ENCODE results near the gene ANKRD63. TPM values are rescaled to one million over a fixed set of nuclear protein-coding genes. Genes with fewer than 3 reads are reported as not detected.

Gene ANKRD63
- total and polyA plus RNA-seq, 2 of the 13 experiments (the other 11 are each of a cell fraction or from before 2014, with no cell fraction given) = not detected

- TF ChIP-seq CTCF (CRISPR knock-in tag; IDR thresholded peaks at IDR 0.05) (peak; percentile 96), ZNF567 (CRISPR knock-in tag; IDR thresholded peaks at IDR 0.05; ENCODE audit: borderline replicate concordance) (no peak), CEBPB (IDR thresholded peaks at IDR 0.05; ENCODE audit: borderline replicate concordance, low read depth, low read length) (no peak), ATM (IDR thresholded peaks at IDR 0.05; ENCODE audit: borderline replicate concordance) (no peak), MXD1 (CRISPR knock-in tag; IDR thresholded peaks at IDR 0.05) (no peak), EED (CRISPR knock-in tag; IDR thresholded peaks at IDR 0.05) (no peak), GABPB1 (CRISPR knock-in tag; IDR thresholded peaks at IDR 0.05) (peak; percentile 54; the same call in 1 of the 2 replicates), ZNF740 (CRISPR knock-in tag; IDR thresholded peaks at IDR 0.05) (no peak), SRY (CRISPR knock-in tag; IDR thresholded peaks at IDR 0.05) (no peak), CENPBD1 (CRISPR knock-in tag; IDR thresholded peaks at IDR 0.05; ENCODE audit: borderline replicate concordance, low read depth) (no peak), ZNF576 (CRISPR knock-in tag; IDR thresholded peaks at IDR 0.05) (no peak), REL (CRISPR knock-in tag; conservative IDR thresholded peaks at IDR 0.05) (no peak), HMGA1 (CRISPR knock-in tag; conservative IDR thresholded peaks at IDR 0.05) (no peak), ZBED4 (CRISPR knock-in tag; IDR thresholded peaks at IDR 0.05; ENCODE audit: borderline replicate concordance) (no peak), ZNF253 (CRISPR knock-in tag; IDR thresholded peaks at IDR 0.05; ENCODE audit: borderline replicate concordance) (no peak), ARID2 (CRISPR knock-in tag; IDR thresholded peaks at IDR 0.05; ENCODE audit: borderline replicate concordance) (no peak), PAF1 (CRISPR knock-in tag; IDR thresholded peaks at IDR 0.05) (no peak), PRDM4 (CRISPR knock-in tag; IDR thresholded peaks at IDR 0.05; ENCODE audit: borderline replicate concordance) (no peak), ZIK1 (CRISPR knock-in tag; IDR thresholded peaks at IDR 0.05; ENCODE audit: borderline replicate concordance, low read depth) (no peak)
Measured at GRCh38 chr15:40279437-40280141, 3.3 kb downstream of the ANKRD63 start (continued).
